ENCODE measurements around the gene THBS1.

THBS1 gene

GRCh38 chr15:39589815-39590644, 9.2 kb downstream of the THBS1 start:
- DNase-seq: no peak

- no peak for DNase-seq
Measured at GRCh38 chr15:39591141-39591895, 10.4 kb downstream of the THBS1 start.

DNA sequence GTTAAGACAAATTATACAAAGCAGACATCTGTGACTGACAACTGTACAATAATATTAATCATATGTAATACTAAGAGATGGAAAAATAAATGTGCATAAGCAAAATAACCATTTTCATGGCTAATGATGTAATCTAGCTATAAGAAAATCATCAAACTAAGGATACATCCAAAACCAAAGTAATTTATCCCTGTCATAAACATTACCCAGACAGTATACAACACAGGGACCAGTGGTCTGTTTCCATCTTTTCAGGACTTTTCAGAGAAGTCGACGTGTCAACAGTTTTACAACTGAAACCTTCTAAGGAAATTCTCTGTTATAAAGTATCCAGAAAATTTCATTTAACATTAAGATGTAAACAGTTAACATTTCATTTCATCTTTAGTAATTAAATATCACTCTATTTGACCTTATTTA, 11.0 kb downstream of the THBS1 start:
- DNase-seq: no peak

DNA sequence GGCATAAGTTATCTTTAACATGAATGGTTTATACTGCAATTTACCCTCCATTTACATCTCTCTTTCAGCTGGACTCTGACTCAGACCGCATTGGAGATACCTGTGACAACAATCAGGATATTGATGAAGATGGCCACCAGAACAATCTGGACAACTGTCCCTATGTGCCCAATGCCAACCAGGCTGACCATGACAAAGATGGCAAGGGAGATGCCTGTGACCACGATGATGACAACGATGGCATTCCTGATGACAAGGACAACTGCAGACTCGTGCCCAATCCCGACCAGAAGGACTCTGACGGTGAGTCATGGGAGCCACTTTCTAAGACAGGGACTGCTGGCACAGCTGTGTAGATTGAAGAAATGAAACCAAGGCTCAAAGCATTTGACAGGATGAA, 11.6 kb downstream of the THBS1 start:
- no peak for DNase-seq

GRCh38 chr15:39593071-39593655, 12.3 kb downstream of the THBS1 start:
- DNase-seq: no peak

DNA sequence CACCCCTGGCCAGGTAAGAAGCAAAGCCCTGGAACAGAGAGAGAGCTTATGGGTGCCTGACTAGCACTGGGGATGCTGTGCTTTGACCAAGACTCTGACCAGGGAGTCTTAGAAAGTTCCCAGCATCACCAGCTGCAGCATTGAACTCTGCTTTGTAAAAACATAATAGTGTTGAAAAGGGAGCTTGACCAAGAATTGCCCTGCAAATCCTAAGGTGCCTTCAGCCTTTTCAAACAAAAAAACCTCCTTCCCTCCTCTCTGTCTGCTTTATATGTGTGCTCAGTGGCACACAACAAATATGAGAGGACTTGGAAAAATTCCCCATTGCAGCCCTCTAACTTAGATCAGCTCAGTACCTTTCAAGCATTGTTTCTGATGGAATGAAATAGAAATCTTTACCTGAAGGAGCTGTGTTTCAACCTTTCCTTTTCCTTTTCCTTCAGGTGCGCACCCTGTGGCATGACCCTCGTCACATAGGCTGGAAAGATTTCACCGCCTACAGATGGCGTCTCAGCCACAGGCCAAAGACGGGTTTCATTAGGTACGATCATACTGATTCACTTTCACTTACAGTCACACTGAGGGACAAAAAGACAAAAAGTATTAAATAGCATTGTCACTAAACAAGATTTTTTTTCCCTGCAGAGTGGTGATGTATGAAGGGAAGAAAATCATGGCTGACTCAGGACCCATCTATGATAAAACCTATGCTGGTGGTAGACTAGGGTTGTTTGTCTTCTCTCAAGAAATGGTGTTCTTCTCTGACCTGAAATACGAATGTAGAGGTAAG, 13.0 kb downstream of the THBS1 start:
- DNase-seq: no peak

- no peak for DNase-seq
Measured at GRCh38 chr15:39594446-39595337, 13.8 kb downstream of the THBS1 start.

GRCh38 chr15:39595338-39596221, 14.7 kb downstream of the THBS1 start:
- DNase-seq: no peak

DNA sequence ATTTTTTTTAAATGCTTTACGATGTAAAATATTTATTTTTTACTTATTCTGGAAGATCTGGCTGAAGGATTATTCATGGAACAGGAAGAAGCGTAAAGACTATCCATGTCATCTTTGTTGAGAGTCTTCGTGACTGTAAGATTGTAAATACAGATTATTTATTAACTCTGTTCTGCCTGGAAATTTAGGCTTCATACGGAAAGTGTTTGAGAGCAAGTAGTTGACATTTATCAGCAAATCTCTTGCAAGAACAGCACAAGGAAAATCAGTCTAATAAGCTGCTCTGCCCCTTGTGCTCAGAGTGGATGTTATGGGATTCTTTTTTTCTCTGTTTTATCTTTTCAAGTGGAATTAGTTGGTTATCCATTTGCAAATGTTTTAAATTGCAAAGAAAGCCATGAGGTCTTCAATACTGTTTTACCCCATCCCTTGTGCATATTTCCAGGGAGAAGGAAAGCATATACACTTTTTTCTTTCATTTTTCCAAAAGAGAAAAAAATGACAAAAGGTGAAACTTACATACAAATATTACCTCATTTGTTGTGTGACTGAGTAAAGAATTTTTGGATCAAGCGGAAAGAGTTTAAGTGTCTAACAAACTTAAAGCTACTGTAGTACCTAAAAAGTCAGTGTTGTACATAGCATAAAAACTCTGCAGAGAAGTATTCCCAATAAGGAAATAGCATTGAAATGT, 15.6 kb downstream of the THBS1 start:
- DNase-seq: no peak

GRCh38 chr15:39597336-39597735, 16.5 kb downstream of the THBS1 start:
- DNase-seq: no peak

DNA sequence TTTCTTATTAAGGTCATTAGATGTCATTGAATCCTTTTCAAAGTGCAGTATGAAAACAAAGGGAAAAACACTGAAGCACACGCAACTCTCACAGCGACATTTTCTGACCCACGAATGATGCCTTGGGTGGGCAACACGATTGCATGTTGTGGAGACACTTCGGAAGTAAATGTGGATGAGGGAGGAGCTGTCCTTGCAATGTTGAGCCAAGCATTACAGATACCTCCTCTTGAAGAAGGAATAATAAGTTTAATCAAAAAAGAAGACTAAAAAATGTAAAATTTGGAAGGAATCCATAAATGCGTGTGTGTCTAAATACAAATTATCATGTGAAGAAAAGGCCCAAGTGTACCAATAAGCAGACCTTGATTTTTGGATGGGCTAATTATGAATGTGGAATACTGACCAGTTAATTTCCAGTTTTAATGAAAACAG, 16.9 kb downstream of the THBS1 start:
- no peak for DNase-seq

- DNase-seq: no peak
Measured at GRCh38 chr15:39598186-39598850, 17.4 kb downstream of the THBS1 start.

DNA sequence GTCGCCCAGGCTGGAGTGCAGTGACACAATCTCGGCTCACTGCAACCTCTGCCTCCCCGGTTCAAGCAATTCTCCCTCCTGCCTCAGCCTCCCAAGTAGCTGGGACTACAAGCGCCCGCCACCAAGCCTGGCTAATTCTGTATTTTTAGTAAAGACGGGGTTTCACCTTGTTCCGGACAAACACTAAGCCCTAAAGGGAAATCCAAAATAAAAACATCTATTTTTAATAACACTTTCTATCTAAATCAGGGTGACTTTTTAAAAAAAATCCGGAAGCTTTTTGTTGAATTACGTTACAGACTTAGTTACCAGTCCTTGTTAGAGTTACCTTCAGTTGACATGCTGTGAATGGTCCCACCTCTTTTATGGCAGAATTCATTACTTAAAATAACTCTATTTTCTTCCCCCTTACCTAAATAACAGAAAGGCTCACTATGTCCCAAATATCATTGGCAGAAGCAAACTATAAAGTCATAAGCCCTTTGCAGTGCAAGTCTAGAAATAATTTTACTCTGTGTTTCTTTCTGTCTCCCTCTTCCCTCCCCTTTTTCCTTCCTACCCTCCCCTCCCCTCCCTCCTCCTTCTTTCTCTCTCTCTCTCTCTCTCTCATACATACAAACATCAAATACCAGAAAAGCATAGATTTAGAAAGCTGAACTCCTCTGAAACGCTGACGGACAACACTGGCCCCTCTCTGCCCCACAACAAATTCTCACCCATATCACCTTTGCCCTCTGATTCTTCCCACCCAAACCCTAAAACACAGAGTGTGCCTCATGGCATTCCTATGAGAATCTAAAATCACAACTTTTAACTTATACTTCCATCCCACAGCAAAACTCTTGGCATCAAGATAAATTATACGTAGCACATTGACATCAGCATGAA, 18.3 kb downstream of the THBS1 start:
- DNase-seq: no peak

- no peak for DNase-seq
Measured at GRCh38 chr15:39599871-39600270, 19.0 kb downstream of the THBS1 start.

- DNase-seq: no peak
Measured at GRCh38 chr15:39602143-39602542, 21.3 kb downstream of the THBS1 start.

DNA sequence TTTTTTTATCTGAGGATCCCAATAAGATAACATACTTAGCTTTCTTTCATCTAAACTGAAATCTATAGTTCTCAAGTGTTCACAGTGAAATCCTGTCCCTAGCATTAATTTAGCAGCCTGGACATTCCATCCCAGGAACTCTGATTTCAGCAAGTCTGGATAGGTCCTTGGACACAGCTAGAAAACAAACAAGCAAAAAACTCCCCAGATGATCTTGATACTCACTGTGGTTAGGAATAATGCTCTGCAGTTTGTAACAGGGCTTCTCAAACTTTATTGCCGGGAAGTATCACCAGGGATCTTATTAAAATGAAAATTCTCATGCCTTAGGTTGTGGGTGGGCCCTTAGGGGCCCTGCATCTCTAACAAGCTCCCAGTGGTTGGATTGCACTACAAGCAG, 24.3 kb downstream of the THBS1 start:
- no peak for DNase-seq

DNA sequence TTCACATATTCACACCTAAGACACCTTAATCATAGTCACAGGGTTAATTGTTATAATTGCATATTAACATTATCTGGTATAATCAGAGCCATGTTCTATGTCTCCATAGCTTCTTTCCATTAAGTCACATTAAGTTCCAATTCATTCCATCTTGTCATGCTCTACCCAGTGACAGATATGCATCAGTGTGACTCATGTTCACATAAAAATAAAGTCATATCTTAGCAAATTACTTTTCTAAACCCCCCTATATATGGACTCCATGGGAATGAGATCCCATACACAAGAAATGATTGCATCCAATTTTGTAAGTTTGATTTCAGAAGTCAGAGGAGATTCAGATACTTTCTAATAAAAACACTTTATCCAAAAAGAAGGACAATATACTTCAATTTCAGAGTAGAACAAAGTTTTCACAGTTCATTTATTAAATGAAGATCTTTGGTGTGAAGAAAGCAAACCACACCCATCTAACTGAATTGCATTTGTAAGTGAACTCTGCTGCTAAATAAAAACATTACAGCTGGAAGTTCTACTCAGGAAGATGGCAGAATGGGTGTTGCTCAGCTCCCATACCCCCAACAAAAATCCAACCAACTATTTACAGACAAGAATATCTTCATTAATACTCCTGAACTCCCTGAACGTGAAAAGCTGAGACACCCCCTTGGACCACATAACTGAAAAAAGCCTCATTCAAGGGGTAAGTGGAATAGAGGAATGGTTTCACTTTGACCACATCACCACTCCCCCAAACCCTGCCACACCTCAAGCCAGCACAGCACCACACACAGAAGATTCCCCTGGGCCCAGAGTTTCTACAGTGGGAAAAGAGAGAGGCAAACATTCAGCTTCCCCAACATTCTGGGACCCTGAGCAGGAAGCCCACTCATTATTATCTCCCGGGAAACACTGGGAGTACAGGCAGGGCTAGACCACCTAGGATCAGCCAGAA, 27.6 kb downstream of the THBS1 start:
- DNase-seq: no peak
